Type B pancreatic cell (in vitro differentiated cells): ENCODE data around the gene S100B. TPM values are rescaled to one million over a fixed set of nuclear protein-coding genes. Genes with fewer than 3 reads are reported as not detected.

ENCODE experiments used
- DNase-seq: peaks from one replicate; pipeline ENCODE4 v3.0.0; 2021; ENCODE audit warnings: mixed read lengths; ENCODE audit not compliant: unreplicated experiment; ENCODE audit errors: extremely low spot score
- H3K27ac Mint-ChIP-seq: 2 replicates; pipeline ENCODE4 v1.8.0; 2021; ENCODE audit warnings: mild to moderate bottlenecking, mixed read lengths
- H3K27me3 Mint-ChIP-seq: 2 replicates; pipeline ENCODE4 v1.8.0; 2021; ENCODE audit warnings: mixed read lengths
- H3K36me3 Mint-ChIP-seq: 2 replicates; pipeline ENCODE4 v1.8.0; 2021; ENCODE audit warnings: mixed read lengths
- H3K4me1 Mint-ChIP-seq: one replicate; pipeline ENCODE4 v1.8.0; 2021; ENCODE audit warnings: mixed read lengths; ENCODE audit not compliant: unreplicated experiment
- H3K4me3 Mint-ChIP-seq: 2 replicates; pipeline ENCODE4 v1.8.0; 2021; ENCODE audit warnings: mild to moderate bottlenecking, mixed read lengths
- H3K9me3 Mint-ChIP-seq: 2 replicates; pipeline ENCODE4 v1.8.0; 2021; ENCODE audit warnings: mixed read lengths
- CTCF ChIP-seq: fragments of 200-600 bp; sonication (generic); conservative IDR thresholded peaks from 2 replicates; pipeline ENCODE4 v1.5.0; 2021; ENCODE audit warnings: antibody characterized with exemption, mild to moderate bottlenecking
- total RNA-seq: library from RNA; stranded (reverse); gene quantifications from 2 replicates; pipeline ENCODE4 v1.2.1, GENCODE V29; 2021; ENCODE audit warnings: low replicate concordance

Gene S100B
- total RNA-seq, 1 donor from 2014 or later: 5.5 TPM

DNA sequence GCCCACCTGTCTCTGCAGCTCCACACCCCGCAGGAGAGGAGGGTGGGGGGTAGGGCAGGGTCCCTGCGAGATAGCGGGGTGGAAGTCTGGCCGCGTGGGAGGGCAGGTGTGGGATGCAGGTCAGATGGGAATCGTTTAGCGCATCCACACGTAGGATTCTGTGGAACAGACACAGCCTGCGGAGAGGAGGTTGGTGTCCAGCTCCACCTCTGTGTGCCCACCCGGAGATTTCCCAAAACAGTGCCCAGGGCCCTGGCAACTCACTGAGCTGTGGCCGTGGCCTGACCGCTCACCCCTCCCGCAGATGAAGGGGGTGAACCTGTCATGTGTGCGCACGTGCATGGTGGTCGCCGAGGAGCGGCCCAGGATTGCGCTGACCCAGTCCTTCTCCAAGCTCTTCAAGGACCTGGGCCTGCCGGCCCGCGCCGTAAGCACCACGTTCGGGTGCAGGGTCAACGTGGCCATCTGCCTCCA lies 46.9 kb downstream of the S100B start:
- Mint-ChIP-seq H3K9me3 (no peaks in the 10 kb centered on the region), H3K36me3 (peaks cover 17% of the 10 kb centered on the region)

DNA sequence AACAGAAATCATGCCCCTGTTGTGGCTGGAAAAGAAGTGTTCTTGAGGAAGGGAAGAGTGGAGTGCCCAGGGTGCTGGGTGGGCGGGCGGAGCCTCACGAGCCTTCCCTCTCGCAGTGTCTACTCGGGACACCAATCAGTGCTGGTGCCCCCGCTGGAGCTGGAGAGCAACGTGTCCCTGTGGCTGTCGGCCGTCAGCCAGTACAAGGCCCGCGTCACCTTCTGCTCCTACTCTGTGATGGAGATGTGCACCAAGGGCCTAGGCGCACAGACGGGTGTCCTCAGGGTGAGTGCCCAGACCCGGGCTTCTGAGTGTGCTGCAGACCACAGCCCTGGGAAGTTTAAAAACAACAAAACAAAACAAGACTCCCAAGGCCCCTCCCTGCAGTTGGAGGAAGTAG lies 47.4 kb downstream of the S100B start:
- Mint-ChIP-seq H3K9me3 (no peaks in the 10 kb centered on the region), H3K27me3 (no peaks in the 10 kb centered on the region), H3K4me3 (no peak overlapping the region), H3K4me1 (no peaks in the 10 kb centered on the region), H3K36me3 (peaks cover 17% of the 10 kb centered on the region), H3K27ac (no peak overlapping the region)
- no peak for TF ChIP-seq CTCF
- DNase-seq: no peak

More for the DNA sequence above, 46.9 kb downstream of the S100B start:
- TF ChIP-seq CTCF: no peak
- DNase-seq: no peak
- Mint-ChIP-seq H3K27me3 (no peaks in the 10 kb centered on the region), H3K4me3 (no peak overlapping the region), H3K27ac (no peak overlapping the region), H3K4me1 (no peaks in the 10 kb centered on the region)

- peaks cover 17% of the 10 kb centered on the region for H3K36me3 Mint-ChIP-seq
- H3K27me3 Mint-ChIP-seq: no peaks in the 10 kb centered on the region
Observed at GRCh38 chr21:46556802-46557201, 48.1 kb downstream of the S100B start.

GRCh38 chr21:46555678-46556077 lies 49.2 kb downstream of the S100B start:
- no peaks in the 10 kb centered on the region for H3K4me1 Mint-ChIP-seq
- no peak overlapping the region for H3K27ac Mint-ChIP-seq

More at GRCh38 chr21:46556802-46557201, 48.1 kb downstream of the S100B start:
- Mint-ChIP-seq H3K4me3 (no peak overlapping the region), H3K27ac (no peak overlapping the region), H3K4me1 (no peaks in the 10 kb centered on the region), H3K9me3 (no peaks in the 10 kb centered on the region)
- no peak for TF ChIP-seq CTCF
- no peak for DNase-seq

GRCh38 chr21:46555225-46555617 lies 49.7 kb downstream of the S100B start:
- Mint-ChIP-seq H3K36me3 (peaks cover 16% of the 10 kb centered on the region), H3K4me1 (no peaks in the 10 kb centered on the region), H3K9me3 (no peaks in the 10 kb centered on the region), H3K27ac (no peak overlapping the region), H3K4me3 (no peak overlapping the region), H3K27me3 (no peaks in the 10 kb centered on the region)
- DNase-seq: no peak
- no peak for TF ChIP-seq CTCF

More at GRCh38 chr21:46555678-46556077, 49.2 kb downstream of the S100B start:
- H3K36me3 Mint-ChIP-seq: peaks cover 17% of the 10 kb centered on the region
- TF ChIP-seq CTCF: no peak
- no peaks in the 10 kb centered on the region for H3K9me3 Mint-ChIP-seq
- H3K4me3 Mint-ChIP-seq: no peak overlapping the region
- H3K27me3 Mint-ChIP-seq: no peaks in the 10 kb centered on the region
- no peak for DNase-seq
